AG04449 (cell line): ENCODE measurements around the gene PPCDC.

Experiments
- CTCF ChIA-PET: fragments of 350-600 bp; formaldehyde crosslinking; extraction: SDS; loops from one replicate; lab custom pipeline; 2021; ENCODE audit warnings: antibody characterized with exemption; lab: Yijun Ruan, JAX
- POLR2A ChIA-PET: fragments of 400-600, 350-600 bp; formaldehyde crosslinking; extraction: SDS; loops from one replicate; lab custom pipeline; 2020; ENCODE audit warnings: antibody characterized with exemption, inconsistent platforms; lab: Yijun Ruan, JAX
- DNase-seq: peaks from one replicate; pipeline ENCODE4 v3.0.0-alpha.2; 2010; ENCODE audit warnings: low read depth, low spot score
- H3K4me3 ChIP-seq: 2 replicates; pipeline ENCODE4 v1.5.1; 2011; ENCODE audit warnings: low read depth, mild to moderate bottlenecking, control low read depth, low read length
- TF ChIP-seq, protein P1 (sequence below): IDR thresholded peaks from one replicate; pipeline ENCODE4 v1.5.1; 2011; ENCODE audit warnings: mild to moderate bottlenecking, moderate library complexity, low read length, control low read depth, inconsistent platforms; ENCODE audit not compliant: insufficient read depth; ENCODE audit errors: missing control alignments

Gene PPCDC

DNA sequence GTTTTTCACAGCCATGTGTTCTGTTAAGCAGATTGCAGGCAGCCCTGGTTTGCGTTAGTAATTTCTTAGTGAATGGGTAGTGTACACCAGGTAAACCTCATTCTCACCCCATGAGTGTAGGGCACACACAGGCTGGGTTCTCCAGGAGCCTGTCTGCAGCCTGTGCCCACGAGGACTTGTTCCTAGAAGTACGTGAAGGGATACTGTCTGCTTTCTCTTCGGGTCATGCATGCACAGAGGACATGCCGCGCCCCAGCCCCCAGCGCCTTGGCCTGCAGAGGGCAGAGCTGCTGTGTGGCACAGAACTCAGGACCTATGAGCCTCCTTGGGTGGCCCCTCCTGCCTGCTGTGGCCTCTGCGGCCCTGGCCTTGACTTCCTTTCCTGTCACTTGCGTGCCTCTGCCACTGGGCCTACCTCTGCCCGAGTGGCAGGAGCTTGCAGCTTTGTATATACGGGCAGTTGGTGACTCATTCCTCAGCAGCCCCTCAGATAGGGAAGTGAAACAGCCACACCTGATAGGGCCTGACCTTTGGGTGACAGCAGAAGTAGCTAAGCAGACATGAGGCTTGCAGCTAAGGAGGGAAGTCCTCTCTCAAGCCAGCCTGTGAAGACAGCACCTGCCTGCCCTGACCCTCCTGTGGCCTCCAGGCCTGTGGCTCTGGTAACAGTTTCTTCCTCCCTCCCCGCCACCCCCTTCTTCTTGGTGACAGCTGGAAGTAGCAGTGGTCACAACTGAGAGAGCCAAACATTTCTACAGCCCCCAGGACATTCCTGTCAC, 19.5 kb downstream of the PPCDC start:
- POLR2A ChIA-PET, result interaction anchor here (0.8 to 1.9 kb wide), 4 partner anchors 14 to 161 kb away, joined by 3 to 20 read pairs (median 5); partner anchors contain the start of genes C15orf39 and PPCDC
- no peak overlapping the region for H3K4me3 ChIP-seq

DNA sequence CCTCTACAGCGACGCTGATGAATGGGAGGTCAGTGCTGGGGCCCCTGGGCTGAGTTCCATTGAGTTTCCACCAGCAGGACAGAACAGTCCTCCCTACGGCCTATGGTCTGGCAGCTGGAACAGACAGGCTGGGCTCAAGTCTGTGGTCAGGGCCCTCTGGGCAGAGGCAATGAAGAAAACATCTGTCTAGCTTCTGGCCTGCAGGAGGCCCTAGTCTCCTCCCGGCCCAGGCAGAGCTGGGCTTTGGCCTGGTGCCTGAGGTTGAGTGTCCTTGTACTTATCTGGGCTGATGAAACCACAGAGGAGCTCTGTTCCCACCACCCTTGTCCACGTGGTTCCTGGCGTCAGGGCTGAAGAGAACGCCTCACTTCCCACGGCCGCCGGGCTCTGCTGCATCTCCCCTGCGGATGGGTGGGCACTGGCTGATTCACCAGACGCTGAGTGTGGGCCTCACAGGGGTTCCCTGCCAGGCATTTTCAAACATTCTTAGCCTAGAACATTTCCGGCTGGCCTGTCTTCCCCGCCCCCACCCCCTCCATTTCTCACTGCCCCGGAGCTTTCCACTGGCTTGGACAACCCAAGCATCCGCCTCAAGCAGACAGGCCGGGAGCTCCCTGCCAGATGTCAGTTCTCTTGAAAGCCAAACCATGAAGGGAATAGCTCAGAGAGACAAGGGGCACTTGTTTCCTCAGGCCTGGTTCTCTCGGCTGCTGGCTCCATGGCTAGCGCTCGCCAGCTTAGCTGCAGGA, 20.3 kb downstream of the PPCDC start:
- peak; percentile 78 for DNase-seq
- TF ChIP-seq, protein P1, sequence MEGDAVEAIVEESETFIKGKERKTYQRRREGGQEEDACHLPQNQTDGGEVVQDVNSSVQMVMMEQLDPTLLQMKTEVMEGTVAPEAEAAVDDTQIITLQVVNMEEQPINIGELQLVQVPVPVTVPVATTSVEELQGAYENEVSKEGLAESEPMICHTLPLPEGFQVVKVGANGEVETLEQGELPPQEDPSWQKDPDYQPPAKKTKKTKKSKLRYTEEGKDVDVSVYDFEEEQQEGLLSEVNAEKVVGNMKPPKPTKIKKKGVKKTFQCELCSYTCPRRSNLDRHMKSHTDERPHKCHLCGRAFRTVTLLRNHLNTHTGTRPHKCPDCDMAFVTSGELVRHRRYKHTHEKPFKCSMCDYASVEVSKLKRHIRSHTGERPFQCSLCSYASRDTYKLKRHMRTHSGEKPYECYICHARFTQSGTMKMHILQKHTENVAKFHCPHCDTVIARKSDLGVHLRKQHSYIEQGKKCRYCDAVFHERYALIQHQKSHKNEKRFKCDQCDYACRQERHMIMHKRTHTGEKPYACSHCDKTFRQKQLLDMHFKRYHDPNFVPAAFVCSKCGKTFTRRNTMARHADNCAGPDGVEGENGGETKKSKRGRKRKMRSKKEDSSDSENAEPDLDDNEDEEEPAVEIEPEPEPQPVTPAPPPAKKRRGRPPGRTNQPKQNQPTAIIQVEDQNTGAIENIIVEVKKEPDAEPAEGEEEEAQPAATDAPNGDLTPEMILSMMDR, result peak; percentile 53
- ChIA-PET CTCF (interaction anchor here (0.6 to 4.5 kb wide), 12 partner anchors 9 to 281 kb away, joined by 3 to 38 read pairs (median 4); partner anchors contain the start of gene C15orf39), POLR2A (interaction anchor here (0.7 to 1.9 kb wide), 6 partner anchors 10 to 160 kb away, joined by 3 to 20 read pairs (median 4); partner anchors contain the start of genes C15orf39 and PPCDC)
- H3K4me3 ChIP-seq, result no peak overlapping the region

More for the DNA sequence above, 19.5 kb downstream of the PPCDC start:
- TF ChIP-seq, protein P1, result peak; percentile 43
- CTCF ChIA-PET, result interaction anchor here (1.0 to 4.5 kb wide), 10 partner anchors 9 to 173 kb away, joined by 3 to 38 read pairs (median 4); partner anchors contain the start of gene C15orf39
- DNase-seq, result no peak

DNA sequence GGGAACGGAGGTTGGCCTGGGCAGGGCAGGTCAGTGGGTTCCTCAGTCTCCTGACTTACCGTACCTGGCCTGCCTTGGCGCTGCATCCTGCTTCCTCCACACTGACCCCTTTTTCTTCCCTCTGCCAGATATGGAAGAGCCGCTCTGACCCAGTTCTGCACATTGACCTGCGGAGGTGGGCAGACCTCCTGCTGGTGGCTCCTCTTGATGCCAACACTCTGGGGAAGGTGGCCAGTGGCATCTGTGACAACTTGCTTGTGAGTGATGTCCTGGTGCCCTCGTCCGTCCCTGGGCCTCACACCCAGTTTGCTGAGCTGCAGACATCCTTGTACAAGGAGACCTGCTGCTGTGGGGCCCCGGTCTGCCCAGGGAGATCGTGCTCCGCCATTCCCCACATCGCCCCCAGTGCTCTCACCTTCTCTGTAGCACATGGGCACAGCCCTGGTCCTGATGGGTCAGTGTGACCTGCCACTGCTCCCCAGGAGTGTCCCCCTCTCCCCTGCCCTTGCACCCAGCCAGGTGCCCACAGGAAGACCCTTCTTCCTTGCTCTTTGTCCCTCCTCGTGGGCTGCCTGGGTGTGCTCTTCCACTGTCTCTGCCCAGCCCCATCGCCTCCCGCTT, 21.0 kb downstream of the PPCDC start:
- CTCF ChIA-PET, result interaction anchor here (0.6 to 4.5 kb wide), 9 partner anchors 10 to 280 kb away, joined by 3 to 38 read pairs (median 4); partner anchors contain the start of gene C15orf39
- POLR2A ChIA-PET, result interaction anchor here (0.7 to 1.9 kb wide), 6 partner anchors 9 to 159 kb away, joined by 3 to 20 read pairs (median 4); partner anchors contain the start of genes C15orf39 and PPCDC
- no peak overlapping the region for H3K4me3 ChIP-seq
- no peak for DNase-seq
- TF ChIP-seq, protein P1, result no peak

DNA sequence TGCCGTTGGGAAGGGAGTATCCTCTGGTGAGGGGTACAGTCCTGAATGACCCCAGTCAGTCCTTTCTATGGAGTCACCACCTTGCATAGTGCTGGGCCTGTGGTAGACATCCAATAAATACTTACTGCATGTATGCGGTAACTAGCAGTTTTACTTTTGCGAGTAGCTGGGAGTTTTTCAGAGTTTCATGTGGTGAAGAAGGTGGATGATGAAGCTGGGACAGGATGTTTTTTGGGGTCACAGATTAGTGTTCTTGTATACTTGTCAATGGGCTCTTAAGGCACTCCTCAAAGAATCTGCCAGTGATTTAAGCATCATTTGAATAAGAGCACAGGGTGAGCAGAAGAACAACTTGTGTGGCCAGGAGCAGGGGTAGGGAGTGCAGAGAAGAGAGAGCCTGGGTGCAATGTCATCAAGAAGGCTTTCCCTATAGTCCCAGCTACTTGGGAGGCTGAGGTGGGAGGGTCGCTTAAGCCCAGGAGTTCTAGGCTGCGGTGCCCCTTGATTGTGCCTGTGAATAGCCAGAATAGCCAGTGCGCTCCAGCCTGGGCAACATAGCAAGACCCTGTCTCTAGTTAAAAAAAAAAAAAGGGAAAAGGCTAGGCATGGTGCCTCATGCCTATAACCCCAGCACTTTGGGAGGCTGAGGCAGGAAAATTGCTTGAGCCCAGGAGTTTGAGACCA, 22.1 kb downstream of the PPCDC start:
- ChIA-PET CTCF (interaction anchor here (1.0 to 4.5 kb wide), 4 partner anchors 11 to 163 kb away, joined by 4 to 38 read pairs (median 21); partner anchors contain the start of gene C15orf39), POLR2A (interaction anchor here (0.6 to 0.9 kb wide), 2 partner anchors 12 to 81 kb away, joined by 3 to 4 read pairs; no protein-coding TSS in a partner anchor)
- H3K4me3 ChIP-seq, result no peak overlapping the region
- TF ChIP-seq, protein P1, result no peak
- no peak for DNase-seq

DNA sequence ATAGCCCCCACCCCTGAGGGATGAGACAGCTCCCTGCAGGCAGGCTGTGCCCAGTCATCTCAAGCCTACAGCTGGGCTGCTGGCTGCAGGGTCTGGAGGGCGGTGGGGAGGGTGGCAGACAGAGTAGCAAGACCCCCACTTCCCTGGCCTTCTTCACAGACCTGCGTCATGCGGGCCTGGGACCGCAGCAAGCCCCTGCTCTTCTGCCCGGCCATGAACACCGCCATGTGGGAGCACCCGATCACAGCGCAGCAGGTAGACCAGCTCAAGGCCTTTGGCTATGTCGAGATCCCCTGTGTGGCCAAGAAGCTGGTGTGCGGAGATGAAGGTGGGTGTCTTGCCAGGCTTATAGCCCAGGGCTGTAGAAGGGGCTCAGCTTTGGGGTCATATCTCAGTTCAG, 25.0 kb downstream of the PPCDC start:
- ChIA-PET POLR2A (no interaction called here), CTCF (interaction anchor here (1.0 to 1.3 kb wide), 2 partner anchors 13 to 156 kb away, joined by 3 to 4 read pairs; no protein-coding TSS in a partner anchor)
- H3K4me3 ChIP-seq, result no peak overlapping the region
- TF ChIP-seq, protein P1, result no peak
- no peak for DNase-seq
